Urinary bladder (tissue), 4 donors: ENCODE data around the gene GNAI2. TPM values are rescaled to one million over a fixed set of nuclear protein-coding genes. Genes with fewer than 3 reads are reported as not detected.
"Not testable (repeated sequence)": the region's sequence is repeated elsewhere in the genome, so short reads cannot be mapped to it uniquely, and the experiment has no call there.

ENCODE experiments used
- DNase-seq: peaks from one replicate; pipeline ENCODE4 v3.0.0-alpha.2; 2015; ENCODE audit errors: extremely low spot score
- H3K27ac ChIP-seq: one replicate; pipeline ENCODE4 v1.5.1; 2013; ENCODE audit warnings: low read depth, mild to moderate bottlenecking, moderate library complexity
- H3K36me3 ChIP-seq: one replicate; pipeline ENCODE4 v1.6.1; 2013; ENCODE audit warnings: mild to moderate bottlenecking, moderate library complexity; ENCODE audit not compliant: insufficient read depth
- H3K4me1 ChIP-seq: one replicate; pipeline ENCODE4 v1.6.1; 2013; ENCODE audit warnings: mild to moderate bottlenecking, moderate library complexity; ENCODE audit not compliant: insufficient read depth
- H3K4me3 ChIP-seq: one replicate; pipeline ENCODE4 v1.5.1; 2013; ENCODE audit warnings: low read depth, low read length
- WGBS: extraction: QIAGEN DNeasy Blood & Tissue Kit; methylation state at CpG from one replicate; pipeline ENCODE4 v1.1.7; 2013; 5-methylcytosine and 5-hydroxymethylcytosine counted together
- polyA plus RNA-seq: library from polyadenylated mRNA; stranded (reverse); fragments of 200-250 nt; gene quantifications from one replicate; pipeline ENCODE4 v1.2.3, GENCODE V29; 2013
- total RNA-seq: library from RNA; depleted of rRNA; stranded (reverse); fragments of >200 nt; gene quantifications from one replicate; pipeline ENCODE4 v1.2.3, GENCODE V29; 2014
- donor health status: healthy with polysubstance abuse.
- donor health status: healthy.

The GNAI2 gene
- total and polyA plus RNA-seq, 2 donors = 96.3 to 263 TPM

GRCh38 chr3:50237754-50238548, 1.9 kb downstream of the GNAI2 start:
- Histone ChIP-seq H3K4me1 (no peaks in the 10 kb centered on the region), H3K4me3 (peak overlapping the region; percentile 86), H3K27ac (peak overlapping the region; percentile 89), H3K36me3 (no peaks in the 10 kb centered on the region)
- no peak for DNase-seq
- under 1% methylated on average over 31 of the region's 31 CpGs for WGBS

DNA sequence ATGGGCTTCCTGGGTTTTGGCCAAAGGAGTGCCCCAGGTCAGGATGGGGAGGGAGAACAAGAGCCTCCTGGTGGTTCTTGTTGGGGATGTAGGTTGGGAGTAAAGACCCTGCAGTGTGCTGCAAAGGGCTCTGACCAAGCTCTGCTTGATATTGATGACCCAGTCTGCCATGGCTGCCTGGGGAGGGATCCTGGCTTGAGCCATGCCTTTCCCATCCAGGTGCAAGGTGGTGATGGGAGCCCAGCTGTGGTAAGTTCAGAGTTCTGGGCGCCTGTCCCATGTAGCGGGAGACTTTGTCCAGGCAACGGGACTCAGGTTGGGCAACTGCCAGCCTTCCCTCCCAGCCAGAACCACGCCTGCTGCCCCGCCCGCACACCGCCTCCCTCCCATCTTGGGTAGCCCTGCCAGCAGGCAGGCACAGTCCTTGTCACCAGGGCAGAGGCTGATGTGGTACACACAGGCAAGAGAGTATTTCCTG, 2.6 kb downstream of the GNAI2 start:
- peak overlapping the region; percentile 86 for H3K4me3 ChIP-seq
- DNase-seq = no peak
- H3K4me1 ChIP-seq = no peaks in the 10 kb centered on the region
- 35% methylated on average over 7 of the region's 7 CpGs for WGBS
- no peaks in the 10 kb centered on the region for H3K36me3 ChIP-seq
- peak overlapping the region; percentile 89 for H3K27ac ChIP-seq

- Histone ChIP-seq H3K4me1 (no peaks in the 10 kb centered on the region), H3K36me3 (no peaks in the 10 kb centered on the region), H3K27ac (no peak overlapping the region), H3K4me3 (no peak overlapping the region)
- DNase-seq = no peak
- WGBS = 75% methylated on average over 4 of the region's 4 CpGs
These were observed 3.6 kb downstream of the GNAI2 start for GRCh38 chr3:50239649-50240048.

DNA sequence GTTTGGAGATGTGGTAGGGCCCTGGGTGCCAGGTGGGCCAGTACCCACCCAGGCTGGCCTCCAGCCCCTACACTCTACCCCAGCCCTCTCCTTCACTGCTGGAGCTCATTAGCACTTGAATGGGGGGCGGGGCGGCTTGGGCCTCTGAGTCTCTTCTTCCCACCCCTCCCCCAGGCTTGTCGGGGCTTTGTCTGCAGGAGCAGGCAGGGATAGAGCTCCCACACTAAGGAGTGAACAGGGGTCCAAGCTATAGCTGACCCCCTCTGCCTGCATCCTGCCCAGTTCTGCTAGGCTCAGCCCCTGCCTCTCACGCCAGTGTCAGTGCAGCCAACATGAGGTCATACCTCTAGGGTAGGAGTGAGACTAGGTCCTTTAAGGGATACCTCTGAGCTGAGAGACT, 5.2 kb downstream of the GNAI2 start:
- Histone ChIP-seq H3K27ac (no peak overlapping the region), H3K4me3 (no peak overlapping the region), H3K36me3 (no peaks in the 10 kb centered on the region), H3K4me1 (no peaks in the 10 kb centered on the region)
- WGBS = 63% methylated on average over 4 of the region's 4 CpGs
- DNase-seq = no peak

GRCh38 chr3:50241713-50242380, 5.8 kb downstream of the GNAI2 start:
- H3K4me3 ChIP-seq = no peak overlapping the region
- WGBS = 64% methylated on average over 7 of the region's 7 CpGs
- no peaks in the 10 kb centered on the region for H3K4me1 ChIP-seq
- no peaks in the 10 kb centered on the region for H3K36me3 ChIP-seq
- no peak overlapping the region for H3K27ac ChIP-seq
- DNase-seq = no peak

- no peak overlapping the region for H3K4me3 ChIP-seq
- 49% methylated on average over 3 of the region's 3 CpGs for WGBS
- H3K4me1 ChIP-seq = no peaks in the 10 kb centered on the region
- no peak for DNase-seq
- no peaks in the 10 kb centered on the region for H3K36me3 ChIP-seq
- no peak overlapping the region for H3K27ac ChIP-seq
These were observed 6.4 kb downstream of the GNAI2 start for GRCh38 chr3:50242381-50242770.

- DNase-seq = no peak
- 37% methylated on average over 14 of the region's 14 CpGs for WGBS
- H3K4me3 ChIP-seq = no peak overlapping the region
- no peaks in the 10 kb centered on the region for H3K36me3 ChIP-seq
- H3K27ac ChIP-seq = peak overlapping the region; percentile 31
- no peaks in the 10 kb centered on the region for H3K4me1 ChIP-seq
These were observed 7.0 kb downstream of the GNAI2 start for GRCh38 chr3:50242851-50243542.

DNA sequence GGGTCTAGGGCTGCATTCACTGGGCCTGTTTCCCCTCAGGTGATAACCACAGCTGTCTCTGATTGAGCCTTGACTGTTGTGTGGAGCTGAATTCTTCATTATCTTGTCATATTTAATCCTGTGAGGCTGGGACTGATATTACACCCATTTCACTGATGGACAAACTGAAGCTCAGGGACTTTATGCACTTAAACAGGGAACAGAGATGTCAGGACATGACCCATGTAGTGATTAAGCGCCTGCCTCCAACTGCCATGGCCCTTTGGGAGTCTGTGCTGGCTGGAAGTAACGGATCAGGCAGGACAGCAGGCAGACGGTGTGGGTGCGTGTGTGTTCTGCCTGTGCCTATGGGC, 7.5 kb downstream of the GNAI2 start:
- DNase-seq = no peak
- 80% methylated on average over 4 of the region's 4 CpGs for WGBS
- H3K27ac ChIP-seq = peak overlapping the region; percentile 31
- H3K36me3 ChIP-seq = no peaks in the 10 kb centered on the region
- H3K4me1 ChIP-seq = no peaks in the 10 kb centered on the region
- H3K4me3 ChIP-seq = no peak overlapping the region

DNA sequence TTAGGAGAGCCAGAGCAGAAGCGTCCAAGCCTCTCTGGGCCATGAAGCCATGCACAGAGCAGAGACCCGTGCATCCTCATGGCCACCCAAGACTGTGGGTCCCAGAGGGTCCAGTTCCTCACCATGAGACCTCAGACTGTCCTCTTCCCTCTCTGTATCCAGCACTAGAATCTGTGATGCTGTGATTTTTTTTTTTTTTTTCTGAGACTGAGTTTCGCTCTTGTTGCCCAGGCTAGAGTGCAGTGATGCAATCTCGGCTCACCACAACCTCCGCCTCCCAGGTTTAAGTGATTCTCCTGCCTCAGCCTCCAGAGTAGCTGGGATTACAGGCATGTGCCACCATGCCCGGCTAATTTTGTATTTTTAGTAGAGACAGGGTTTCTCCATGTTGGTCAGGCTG, 8.8 kb downstream of the GNAI2 start:
- H3K4me3 ChIP-seq, H3K27ac ChIP-seq, DNase-seq, H3K4me1 ChIP-seq, H3K36me3 ChIP-seq: not testable (repeated sequence)
- 78% methylated on average over 6 of the region's 6 CpGs for WGBS

DNA sequence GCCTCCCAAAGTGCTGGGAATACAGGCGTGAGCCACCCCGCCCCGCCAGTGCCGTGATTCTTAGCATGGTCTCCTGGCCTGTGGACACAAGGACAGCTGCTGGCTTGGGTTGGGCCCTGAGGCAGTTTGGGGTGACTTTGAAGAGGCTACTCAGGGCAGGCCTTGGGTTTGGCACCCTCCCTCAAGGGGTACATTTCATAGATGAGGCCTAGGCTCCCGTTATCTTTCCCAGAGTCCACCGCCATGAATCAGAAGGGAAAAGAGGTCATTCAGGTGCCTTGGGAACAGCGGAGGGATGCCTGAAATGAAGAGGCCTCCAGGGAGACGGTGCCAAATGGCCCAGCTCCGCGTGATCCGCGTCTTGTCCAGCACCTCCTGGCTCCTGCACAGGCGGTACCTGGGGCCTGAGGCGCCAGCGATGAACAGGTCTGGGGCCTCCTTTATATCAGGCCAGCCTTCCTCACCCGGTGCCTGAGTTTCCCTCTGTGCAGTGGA, 9.3 kb downstream of the GNAI2 start:
- Histone ChIP-seq H3K4me1 (no peaks in the 10 kb centered on the region), H3K27ac (peak overlapping the region; percentile 3), H3K4me3 (no peak overlapping the region), H3K36me3 (no peaks in the 10 kb centered on the region)
- DNase-seq = no peak
- WGBS = 62% methylated on average over 16 of the region's 16 CpGs

- Histone ChIP-seq H3K4me3 (peak overlapping the region; percentile 40), H3K4me1 (no peaks in the 10 kb centered on the region), H3K36me3 (no peaks in the 10 kb centered on the region), H3K27ac (peak overlapping the region; percentile 70)
- WGBS = 2% methylated on average over 25 of the region's 25 CpGs
- no peak for DNase-seq
These were observed 10.0 kb downstream of the GNAI2 start for GRCh38 chr3:50245831-50246516.

- H3K4me1 ChIP-seq = no peaks in the 10 kb centered on the region
- H3K4me3 ChIP-seq = no peak overlapping the region
- DNase-seq = no peak
- H3K36me3 ChIP-seq = no peaks in the 10 kb centered on the region
- 24% methylated on average over 10 of the region's 10 CpGs for WGBS
- H3K27ac ChIP-seq = peak overlapping the region; percentile 0
These were observed 10.5 kb downstream of the GNAI2 start for GRCh38 chr3:50246517-50246954.

DNA sequence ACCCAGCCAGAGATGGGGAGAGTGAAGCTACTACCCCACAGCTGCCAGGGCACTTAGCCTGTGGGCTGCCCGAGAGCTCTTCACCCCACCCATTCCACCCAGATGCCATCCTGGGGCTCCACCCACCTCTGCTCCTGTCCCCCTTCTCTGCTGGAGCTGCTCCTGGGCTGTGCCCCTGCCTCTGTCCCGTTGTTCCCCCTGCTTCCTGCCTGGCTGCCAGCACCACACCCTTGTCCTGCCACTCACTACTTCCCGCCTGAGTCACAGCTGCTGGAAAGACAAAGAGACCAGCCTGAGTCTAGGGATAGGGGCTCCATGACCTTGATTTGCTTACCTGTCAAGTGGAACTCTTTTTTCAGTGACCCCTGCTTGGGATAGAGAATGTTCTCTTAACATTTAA, 12.4 kb downstream of the GNAI2 start:
- no peak overlapping the region for H3K27ac ChIP-seq
- 26% methylated on average over 3 of the region's 3 CpGs for WGBS
- no peak for DNase-seq

More for the DNA sequence above, 12.4 kb downstream of the GNAI2 start:
- Histone ChIP-seq H3K4me3 (no peak overlapping the region), H3K4me1 (no peaks in the 10 kb centered on the region), H3K36me3 (no peaks in the 10 kb centered on the region)
